GM11168 (cell line): ENCODE results near the gene IFITM2.
"Not testable (repeated sequence)": the region's sequence is repeated elsewhere in the genome, so short reads cannot be mapped to it uniquely, and the experiment has no call there.

Source experiments
- in situ Hi-C: fragments of 300-500 bp; cut with MboI; formaldehyde crosslinking; loops from one replicate; pipeline ENCODE4 v1.12.0; 2022; ENCODE audit warnings: low sequenced_read_pairs; ENCODE audit not compliant: unreplicated experiment

The IFITM2 gene

DNA sequence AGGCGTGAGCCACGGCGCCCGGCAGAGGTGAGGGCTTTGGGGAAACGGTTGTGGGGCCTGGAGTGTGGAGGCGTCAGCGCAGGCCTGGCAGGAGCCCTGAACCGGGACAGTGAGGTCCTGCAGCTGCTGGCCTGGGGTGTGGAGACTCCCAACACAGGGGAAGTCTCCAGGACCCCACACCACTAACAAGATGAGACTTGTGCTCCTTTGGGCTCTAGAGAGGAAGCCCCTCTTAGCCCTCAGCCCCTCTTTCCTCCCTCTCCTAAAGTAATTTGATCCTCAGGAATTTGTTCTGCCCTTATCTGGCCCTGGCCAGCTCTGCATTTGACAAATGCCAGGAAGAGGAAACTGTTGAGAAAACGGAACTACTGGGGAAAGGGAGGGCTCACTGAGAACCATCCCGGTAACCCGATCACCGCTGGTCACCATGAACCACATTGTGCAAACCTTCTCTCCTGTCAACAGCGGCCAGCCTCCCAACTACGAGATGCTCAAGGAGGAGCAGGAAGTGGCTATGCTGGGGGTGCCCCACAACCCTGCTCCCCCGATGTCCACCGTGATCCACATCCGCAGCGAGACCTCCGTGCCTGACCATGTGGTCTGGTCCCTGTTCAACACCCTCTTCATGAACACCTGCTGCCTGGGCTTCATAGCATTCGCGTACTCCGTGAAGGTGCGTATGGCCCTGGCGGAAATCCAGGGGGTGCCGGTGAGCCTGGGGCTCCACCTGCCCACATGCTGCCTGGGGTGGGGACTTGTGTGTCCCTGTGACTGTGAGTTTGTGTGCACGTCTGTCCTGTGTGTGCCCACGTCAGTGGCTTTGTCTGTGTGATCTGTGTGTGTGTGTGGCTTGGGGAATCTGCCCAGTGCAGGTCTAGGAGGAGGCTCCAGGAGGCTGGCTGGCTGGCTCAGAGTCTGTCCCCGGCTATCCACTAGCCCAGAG lies at the start of gene IFITM2:
IFITM2 (plus strand) TSS at position 51 of the 943 bp plus-strand sequence; CDS start at position 428, 377 bp downstream.
- in situ Hi-C loops: not testable (repeated sequence)

DNA sequence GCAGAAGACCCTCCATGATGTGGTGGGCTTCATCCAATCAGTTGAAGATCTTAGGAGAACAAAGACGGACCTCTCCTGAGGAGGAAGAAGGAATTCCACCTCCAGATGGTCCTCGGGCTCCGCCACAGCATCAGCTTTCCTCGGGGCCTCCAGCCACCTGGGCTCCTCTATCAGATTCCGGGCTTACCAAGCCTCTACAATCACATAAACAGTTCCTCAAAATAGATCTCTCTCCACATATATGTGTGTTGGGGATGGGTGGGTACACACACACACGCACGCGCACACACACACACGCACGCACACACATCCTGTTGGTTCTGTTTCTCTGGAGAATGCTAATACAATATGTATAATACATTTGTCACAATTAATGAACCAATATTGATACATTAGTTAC lies 48.2 kb upstream of the IFITM2 start:
- in situ Hi-C loops: no loop called here

DNA sequence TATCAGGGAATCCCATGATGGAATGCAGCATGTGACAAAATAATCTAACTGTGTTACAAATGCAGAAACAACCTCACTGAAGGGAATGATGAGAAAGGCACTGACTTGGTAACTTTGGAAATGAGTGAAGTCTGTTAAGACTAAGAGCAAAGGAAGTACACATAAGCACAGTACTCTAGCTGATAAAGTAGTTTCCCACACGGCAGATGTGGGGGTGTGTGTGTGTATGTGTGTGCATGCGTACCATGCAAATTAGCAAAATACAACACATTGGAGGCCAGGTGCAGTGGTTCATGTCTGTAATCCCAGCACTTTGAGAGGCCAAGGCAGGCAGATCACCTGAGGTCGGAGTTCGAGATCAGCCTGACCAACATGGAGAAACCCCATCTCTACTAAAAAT lies 46.0 kb upstream of the IFITM2 start:
- in situ Hi-C loops: no loop called here

DNA sequence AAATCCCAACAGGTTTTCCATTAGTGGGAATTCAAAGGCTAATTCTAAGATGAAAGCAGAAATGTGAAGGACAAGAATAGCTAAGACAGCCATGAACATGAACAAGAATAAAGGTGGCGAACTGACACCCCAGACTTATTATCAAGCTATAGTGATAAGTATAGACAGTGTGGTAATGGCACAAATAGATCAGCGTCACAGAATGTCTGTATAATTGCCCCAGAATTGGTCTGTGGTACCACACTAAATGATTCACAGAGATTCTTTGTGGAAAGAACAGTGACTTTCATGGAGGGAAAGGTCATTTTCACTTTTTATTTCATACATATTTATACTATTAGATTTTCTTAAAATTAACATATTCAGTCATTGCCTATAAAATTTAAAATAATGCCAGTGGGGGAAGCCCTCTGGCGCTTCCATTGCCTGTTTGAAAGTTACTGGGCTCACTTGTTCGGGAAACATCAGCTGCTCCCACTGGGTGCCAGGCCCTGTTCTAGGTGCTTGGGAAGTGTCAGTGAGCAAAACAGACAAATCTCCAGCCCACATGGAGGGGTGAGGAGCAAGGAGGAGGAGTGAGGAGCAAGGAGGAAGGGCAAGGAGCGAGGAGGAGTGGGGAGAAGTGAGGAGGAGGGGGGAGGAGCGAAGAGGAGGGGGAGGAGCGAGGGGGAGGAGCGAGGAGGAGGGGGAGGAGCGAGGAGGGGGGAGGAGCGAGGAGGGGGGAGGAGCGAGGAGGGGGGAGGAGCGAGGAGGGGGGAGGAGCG lies 40.8 kb upstream of the IFITM2 start:
- in situ Hi-C loops: no loop called here

DNA sequence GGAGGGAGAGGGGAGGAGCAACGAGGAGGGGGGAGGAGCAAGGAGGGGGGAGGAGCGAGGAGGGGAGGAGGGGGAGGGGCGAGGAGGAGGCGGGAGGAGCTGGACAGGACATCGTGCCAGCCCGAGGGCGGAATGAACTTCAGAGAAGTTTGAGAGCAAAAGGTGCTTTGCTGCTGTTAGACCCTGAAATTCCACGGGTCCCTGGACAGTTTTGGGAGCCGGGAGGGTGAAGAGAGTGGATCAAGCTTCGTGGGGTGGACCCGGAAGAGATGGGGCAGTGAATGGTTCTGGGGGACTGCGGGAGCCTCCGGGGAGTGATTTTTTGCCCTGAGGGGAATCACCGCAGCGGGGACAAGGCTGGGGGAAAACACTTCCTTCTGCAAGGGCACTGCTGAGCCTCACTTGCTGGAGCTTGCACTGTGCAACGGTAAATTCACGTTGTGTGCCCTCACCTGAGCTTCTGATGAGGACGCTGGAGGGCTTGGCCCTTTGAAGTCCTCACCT lies 40.1 kb upstream of the IFITM2 start:
- in situ Hi-C loops: no loop called here

DNA sequence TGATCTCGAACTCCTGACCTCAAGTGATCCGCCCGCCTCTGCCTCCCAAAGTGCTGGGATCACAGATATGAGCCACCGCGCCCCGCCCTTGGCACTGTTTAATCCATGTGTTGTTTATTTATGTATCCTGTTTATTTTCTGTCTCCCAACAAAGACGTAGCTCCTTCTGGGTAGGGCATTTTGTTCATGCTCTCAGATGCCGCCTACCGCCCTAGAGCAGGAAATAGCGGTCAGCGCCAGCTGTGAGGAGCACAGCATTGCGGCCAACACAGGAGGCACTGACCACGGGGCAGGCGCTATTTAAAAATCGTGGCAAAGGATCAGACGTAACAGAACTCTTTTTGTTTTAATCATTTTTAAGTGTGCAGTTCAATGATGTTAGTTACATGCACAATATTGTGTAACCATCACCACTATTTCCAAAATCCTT lies 38.9 kb upstream of the IFITM2 start:
- in situ Hi-C loops: not testable (repeated sequence)

DNA sequence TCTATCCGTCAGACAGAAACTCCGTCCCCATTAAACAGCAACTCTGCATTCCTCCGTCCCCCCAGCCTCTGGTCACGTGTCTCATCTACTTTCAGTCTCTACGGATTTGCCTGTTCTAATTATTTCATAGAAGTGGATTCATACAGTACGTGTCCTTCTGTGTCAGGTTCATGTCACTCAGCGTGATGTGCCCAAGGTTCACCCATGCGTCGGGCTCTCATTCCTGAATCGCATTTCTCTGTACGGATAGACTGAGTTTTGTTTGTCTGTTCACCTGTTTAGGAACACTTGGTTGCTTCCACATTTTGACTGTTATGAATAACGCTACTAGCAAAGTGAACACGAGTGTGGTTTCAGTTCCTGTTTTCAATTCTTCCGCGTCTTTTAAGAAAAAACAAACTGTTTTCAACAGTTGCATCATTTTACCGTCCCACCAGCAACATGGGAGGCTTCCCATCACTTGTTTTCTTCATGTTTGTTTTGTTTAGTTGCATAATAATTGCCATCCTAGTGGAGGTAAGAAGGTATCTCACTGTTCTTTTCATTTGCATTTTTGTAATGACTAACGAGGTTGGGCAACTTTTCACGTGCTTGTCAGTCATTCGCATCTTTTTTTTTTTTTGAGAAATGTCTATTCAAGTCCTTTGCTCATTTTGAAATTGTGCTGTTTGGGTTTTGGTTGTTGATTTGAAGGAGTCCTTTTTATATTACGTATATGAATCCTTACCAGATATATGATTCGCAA lies 38.3 kb upstream of the IFITM2 start:
- in situ Hi-C loops: no loop called here

DNA sequence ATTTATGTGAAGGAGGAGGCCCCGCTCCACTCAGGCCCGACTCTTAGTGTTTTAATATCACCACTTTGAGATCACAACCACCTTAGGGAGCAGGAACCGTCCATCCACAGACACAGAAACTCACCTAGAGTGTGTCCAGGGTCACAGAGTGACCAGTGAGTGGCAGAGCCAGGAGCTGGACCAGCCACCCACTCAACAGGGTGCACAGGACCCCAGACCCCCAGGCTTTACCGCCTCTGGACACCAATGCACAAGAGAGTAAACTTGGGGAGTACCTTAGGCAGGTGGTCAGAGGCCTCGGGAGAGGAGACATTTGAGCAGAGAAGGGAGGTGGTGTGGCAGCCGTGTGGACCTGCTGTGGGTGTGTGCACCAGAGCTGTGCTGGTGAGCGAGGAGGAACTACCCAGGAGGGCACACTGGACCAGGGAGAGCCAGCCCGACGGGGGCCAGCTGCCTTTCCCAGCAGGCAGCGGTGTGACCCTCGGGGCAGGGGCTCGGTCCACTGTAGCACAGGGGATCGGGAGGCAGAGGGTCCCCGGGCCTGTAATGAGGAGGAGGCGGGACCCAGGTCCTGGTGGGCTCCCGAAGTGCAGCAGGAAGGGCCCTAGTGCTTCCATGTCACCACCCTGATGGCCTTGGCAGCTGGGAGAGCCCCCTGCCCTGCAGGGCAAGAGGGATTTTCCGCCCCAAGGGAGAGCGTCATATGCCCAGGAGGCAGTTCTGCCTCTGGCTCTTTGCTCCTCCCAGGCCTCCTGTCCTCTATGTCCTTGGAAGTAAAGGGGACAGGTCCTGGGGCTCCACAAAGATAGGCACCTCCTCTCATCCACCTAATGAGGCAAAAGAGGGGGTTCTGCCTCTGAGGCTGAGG lies 36.9 kb upstream of the IFITM2 start:
- in situ Hi-C loops: no loop called here

DNA sequence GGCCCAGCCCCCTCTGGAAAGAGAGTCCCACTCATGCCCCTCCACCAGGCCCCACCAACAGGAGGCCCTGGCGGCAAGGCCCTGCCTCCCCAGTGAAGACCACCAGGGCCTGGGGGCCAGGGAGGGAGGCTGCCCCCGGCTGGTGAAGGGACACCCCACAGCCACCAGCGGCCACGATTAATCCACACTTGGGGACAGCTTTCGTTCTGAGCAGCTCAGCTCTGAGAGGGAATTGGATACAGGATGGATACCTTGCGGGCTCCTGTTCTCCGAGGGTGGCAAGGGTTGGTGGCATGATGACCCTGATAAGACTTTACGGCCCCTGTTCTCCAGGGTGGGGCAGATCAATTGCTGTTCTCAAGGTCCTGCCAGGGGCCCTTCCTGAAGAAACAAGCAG lies 36.3 kb upstream of the IFITM2 start:
- in situ Hi-C loops: no loop called here

DNA sequence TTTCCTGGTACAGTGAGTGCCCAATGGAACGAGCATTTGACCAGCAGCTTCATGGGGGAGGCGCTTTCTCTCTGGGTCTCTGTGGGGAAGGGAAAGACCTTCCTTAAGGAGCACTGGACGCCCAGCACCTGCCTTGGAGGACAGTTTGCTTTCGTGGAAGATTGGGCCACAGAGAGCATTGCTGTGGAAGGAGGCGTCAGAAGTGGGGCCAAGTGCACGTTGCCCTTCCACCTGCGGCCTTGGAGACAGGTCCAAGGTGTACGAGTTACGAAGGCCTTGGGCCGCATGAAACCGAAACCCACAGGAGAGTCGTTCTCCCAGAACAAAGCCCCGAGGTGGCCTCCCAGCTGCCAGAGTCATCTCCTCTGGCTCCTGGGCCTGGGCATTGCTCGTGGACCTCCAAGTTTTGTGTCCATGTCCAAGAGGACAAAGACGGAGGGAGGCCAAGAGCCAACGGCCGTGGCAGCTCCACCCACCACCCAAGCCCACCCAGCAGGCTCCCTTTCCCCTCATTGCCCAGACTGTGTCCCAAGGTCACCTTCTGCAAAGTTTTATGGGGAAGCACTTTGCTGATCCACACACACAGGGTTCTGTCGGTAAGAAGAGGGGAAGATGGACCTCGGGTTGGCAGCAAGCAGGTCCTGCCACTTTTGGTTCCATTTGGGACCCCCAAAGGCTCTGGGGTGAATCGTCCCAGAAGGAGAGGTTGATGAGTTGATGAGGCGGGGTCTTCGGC lies 35.3 kb upstream of the IFITM2 start:
- in situ Hi-C loops: no loop called here

DNA sequence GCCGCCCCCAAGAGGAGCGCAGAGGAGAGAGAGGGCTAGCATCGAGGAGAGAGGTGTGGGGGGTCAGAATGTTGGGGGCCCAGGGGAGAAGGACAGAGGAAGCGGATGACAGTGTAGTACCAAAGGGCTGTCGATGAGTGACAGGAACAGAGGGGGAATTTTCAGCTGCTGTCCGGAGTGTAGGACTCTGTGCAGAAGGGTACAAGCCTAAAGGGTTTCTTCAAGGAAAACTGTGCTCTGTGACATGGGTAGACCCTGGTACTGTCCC lies 34.8 kb upstream of the IFITM2 start:
- in situ Hi-C loops: no loop called here

DNA sequence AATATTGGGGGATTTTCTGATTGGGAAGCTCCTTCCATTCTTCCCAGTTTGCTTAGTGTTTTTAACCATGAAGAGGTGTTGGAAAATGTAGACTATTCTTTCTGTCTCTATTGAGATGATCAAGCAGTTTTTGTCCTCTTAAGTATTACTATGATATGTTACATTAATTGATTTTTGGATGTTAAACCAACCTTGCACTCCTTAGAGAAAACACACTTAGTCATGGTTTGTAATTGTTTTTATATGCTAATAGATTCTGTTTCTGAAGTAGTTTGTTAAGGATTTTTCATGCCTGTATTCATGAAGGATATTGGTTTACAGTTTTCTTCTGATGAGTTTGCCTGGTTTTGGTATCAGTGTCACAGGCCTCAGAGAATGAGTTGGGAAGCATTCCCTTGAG lies 31.4 kb upstream of the IFITM2 start:
- in situ Hi-C loops: no loop called here

DNA sequence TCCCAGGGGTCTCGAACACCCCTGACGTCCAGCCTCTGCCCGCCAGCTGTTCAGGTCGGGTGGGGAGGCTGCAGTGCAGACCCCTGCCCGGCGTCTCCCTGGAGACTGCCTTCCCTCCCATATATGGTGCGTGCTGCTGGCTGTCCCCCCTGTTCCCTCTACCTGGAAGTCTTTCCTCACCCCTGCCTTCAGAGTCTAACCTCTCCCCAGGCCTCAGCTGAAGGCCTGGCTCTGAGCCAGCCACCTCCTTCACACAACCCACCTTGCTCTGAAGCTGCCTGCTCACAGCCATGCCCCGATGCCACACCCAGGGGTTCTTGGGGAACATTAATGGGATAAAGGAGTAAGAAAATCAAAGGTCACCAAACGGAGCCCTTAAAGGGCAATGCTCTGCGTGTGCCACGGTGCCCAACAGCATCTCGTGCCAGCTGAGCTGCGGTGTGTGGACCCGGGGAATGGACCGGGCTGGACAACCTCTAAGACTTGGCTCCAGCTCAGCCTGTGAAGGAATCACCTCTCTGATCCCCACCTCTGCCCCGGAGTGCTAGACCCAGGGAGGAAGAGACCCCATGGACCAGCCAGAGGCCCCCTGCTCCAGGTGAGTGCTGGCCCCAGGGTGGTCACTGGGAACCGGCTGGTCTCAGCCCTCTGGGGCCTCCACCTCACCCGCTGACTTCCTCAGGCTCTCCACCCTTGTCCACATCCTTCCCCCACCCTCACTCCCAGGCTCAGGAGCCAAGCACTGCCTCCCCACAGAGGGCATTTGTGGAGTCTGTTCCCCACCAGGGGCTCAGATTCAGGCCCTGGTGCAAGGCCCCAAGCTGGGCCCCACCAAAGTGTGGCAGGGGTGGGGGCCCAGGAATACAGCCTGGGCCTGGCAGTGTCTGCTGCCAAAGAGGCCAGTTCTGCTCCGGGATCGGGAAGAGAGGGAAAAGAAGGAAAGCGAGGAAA lies 29.3 kb upstream of the IFITM2 start, which contains the start of gene NLRP6:
NLRP6 (plus strand) TSS at position 407 of the 951 bp plus-strand sequence; CDS start at position 570, 163 bp downstream.
- in situ Hi-C loops: no loop called here

DNA sequence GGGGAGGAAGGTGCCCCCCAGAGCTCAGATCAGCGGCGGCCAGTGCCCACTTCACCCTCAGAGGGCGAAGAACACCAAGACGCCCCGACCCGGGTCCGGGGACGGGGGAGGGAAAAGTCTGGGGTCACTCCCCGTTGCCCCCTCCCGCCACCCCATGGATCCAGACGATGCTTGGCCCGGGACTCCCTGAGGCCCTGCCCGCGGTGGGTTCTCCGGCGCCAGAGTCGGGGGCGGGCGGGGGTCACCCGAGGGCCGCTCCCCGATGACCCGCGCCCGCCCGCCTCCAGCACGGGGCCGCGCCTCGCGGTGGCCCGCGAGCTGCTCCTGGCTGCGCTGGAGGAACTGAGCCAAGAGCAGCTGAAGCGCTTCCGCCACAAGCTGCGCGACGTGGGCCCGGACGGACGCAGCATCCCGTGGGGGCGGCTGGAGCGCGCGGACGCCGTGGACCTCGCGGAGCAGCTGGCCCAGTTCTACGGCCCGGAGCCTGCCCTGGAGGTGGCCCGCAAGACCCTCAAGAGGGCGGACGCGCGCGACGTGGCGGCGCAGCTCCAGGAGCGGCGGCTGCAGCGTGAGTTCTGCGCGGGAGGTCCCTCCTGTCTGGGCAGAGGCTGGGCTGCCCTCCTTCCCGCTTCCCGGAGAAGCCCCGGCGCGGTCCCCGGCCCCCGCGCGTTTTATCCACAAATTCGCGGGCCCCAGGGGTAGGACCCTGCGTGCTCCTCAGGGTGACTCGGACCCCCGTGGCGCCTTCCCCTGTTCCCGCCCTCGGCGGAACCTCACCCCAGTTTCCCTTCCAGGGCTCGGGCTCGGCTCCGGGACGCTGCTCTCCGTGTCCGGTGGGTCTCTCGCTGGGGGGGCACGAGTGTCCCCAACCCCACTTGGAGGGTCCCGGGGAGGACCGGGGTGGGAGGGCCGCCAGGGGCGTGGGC lies 28.3 kb upstream of the IFITM2 start:
- in situ Hi-C loops: no loop called here

DNA sequence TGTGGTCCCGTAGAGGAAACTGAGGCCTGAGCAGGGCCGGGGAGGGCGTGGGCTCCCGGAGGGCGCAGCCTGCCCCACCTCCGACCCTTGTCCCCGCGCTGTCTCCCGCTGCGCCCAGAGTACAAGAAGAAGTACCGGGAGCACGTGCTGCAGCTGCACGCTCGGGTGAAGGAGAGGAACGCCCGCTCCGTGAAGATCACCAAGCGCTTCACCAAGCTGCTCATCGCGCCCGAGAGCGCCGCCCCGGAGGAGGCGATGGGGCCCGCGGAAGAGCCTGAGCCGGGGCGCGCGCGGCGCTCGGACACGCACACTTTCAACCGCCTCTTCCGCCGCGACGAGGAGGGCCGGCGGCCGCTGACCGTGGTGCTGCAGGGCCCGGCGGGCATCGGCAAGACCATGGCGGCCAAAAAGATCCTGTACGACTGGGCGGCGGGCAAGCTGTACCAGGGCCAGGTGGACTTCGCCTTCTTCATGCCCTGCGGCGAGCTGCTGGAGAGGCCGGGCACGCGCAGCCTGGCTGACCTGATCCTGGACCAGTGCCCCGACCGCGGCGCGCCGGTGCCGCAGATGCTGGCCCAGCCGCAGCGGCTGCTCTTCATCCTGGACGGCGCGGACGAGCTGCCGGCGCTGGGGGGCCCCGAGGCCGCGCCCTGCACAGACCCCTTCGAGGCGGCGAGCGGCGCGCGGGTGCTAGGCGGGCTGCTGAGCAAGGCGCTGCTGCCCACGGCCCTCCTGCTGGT lies 27.5 kb upstream of the IFITM2 start:
- in situ Hi-C loops: no loop called here
